Activated CD8-positive, alpha-beta memory T cell treated with anti-CD3 and anti-CD28 coated beads, Interleukin-2, amount 50 U/mL, for 1 hour (primary cell): ENCODE data around the gene MGAT5B.

ENCODE experiments used
- DNase-seq: peaks from one replicate; pipeline ENCODE4 v3.0.0-alpha.2; 2020; ENCODE audit errors: extremely low read depth

MGAT5B gene

DNA sequence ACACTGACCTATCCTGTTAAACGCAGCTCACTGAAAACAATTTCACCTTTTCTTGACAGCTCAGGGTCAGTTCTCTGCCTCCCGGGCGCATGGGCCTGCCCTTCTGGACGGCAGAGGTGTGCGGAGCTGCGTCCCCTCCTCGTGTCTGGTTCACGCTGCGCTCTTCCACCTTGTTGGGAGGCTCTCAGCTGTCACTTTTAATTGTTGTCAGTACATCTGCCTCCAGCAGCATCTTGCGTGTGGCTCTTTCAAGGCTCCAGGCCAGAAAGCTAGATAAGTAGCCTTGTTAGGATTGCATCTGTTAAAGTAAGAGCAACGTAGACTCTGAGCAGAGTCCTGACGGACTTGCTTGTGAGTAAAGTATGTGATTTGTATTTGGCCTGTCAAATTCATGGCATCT, 59.4 kb downstream of the MGAT5B start:
- DNase-seq = no peak

DNA sequence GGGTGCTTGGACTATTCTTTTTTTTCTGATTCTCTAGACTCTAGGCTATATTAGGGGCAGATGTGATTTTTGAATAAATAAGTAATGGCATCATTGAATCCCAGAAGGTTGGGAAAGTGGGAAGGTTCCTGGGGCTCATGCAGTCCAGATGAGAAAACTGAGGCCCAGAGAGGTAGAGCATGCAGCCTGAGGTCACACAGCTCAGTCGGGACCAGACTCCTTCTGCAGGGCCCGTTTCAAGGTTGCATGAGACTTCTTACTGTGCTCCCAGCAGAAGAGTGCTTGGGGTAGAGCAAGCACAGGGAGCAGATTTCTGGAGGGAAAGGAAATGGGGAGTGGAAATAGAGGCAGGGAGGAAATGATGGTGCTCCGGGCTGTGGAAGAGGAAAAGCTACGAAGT, 59.8 kb downstream of the MGAT5B start:
- DNase-seq = no peak

DNA sequence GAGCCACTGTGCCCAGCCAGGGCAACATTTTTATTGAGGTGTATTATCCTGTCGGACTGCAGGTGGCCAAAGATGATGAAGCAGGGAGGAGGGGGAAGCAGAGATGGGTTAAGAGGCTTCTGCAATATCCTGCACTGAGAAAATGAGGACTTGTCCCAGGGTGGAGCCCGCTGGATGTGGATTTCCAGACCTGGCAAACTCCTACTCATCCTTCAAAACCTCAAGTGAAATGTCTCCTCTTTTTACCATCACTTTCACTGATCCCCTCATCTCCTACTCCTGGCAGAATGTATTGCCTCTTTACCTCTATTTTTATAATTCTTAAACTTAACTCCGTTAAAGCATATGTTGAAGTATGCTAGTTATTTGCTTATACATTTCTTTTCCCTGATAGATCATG, 60.9 kb downstream of the MGAT5B start:
- DNase-seq = no peak

DNA sequence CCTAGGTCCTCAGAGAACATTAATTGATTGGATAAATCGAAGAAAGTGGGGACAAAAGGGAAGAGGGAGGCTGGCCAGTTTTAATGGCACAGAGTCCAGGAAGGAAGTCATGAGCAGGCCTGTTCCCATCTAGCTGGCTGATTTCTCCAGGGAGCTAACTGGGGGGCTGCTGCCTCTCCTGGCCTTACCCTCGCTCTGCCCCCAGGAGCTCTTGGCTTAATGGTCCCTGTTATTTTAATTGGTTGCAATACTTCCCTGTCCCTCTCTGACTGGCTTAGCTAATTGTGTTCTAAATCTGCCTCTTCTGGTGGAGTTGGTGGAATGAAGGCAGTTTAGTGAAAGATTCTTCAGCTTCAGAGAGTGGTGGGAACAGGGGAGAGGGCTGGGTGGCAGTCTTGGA, 61.4 kb downstream of the MGAT5B start:
- no peak for DNase-seq

DNA sequence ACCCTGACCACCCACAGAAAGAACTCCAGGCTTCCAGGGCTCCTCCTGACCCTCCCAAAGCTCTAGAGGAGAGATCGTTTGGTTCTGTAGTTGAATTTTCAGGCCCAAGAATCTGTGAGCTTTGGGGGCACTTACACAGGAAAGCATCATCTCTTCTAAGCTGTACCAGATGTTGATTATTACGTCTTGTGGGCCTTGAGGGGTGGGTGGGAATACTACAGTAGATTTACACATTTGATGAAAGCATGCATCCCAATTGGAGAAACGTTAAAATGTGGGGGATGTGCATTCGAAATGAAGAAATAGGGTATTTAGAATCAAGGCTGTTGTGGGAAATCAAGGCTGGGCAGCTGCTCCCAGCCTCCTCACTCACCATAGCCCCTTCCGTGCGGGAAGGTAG, 61.9 kb downstream of the MGAT5B start:
- no peak for DNase-seq

DNA sequence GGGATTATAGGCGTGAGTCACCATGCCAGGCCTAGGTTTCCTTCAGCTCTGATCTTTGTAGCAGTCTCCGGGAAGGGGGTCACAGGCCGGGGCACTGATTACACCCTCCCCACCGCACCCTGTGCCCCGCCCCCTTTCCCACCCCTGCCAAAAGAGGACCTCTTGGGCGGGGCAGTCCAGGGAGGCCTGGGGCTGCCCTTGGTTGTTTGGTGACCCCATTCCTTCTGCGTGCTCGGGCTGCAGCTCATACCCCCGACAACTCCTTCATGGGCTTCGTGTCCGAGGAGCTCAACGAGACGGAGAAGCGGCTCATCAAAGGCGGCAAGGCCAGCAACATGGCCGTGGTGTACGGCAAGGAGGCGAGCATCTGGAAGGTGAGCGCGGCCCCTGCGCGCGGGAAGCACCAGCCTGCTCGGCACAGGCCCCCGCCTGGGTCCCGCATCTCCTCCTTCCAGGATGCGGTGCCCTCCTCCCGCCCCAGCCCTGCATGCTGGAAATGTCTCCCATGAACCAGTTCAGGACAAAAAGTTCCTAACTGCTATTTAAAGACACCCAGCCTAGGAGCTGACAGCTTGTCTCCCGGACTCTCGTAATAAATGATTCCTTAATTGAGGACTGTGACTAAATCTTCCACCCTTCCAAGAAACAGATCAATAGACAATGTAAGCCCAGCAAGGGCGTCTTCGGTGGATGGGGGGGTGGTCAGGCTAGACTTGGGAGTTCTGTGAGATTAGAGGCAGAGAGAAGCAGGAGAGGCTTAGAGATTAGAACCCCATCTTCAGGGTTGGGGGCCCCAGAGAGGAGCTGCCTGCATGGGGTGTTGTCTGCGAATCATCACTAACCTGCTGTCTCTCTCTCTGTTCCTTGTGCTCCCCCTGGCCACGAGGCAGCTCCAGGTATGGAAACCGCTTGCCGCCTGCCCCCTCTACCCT, 64.5 kb downstream of the MGAT5B start:
- DNase-seq = no peak

DNA sequence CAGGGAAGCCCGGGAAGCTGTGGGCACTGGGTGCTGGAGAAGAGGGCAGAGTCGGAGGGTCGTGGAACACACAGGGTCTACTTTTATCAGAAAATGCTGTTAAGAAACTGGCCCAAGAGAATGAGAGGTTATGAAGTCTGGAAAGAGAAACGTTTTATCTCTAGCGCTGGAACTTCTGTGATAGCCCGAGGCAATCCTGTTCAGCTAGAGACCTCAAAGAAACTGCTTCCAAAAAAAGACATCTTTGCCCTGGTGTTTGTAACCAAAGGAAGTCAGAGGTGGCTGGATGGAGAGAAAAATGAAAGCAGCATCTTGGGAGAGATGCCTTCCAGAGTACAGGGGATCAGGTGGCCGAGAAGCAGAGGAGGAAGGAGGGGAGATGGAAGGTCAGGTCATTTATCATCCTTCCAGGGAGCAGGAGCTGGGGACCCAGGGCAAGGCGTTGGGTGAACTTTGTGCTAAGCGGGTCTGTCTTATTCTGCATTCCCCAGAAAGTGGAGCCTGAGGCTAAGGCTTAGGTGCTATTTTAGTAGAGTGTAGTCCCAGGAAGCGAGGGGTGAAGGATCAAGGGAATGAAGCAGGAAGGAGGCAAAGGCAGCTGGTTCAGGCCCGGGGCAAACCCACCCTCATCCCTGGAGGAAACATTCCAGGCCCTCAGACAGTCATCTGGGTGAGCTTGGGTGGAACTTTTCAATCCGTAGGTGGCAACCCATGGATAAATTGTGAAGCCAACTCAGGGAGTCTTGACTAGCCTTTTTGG, 66.5 kb downstream of the MGAT5B start:
- DNase-seq = no peak

DNA sequence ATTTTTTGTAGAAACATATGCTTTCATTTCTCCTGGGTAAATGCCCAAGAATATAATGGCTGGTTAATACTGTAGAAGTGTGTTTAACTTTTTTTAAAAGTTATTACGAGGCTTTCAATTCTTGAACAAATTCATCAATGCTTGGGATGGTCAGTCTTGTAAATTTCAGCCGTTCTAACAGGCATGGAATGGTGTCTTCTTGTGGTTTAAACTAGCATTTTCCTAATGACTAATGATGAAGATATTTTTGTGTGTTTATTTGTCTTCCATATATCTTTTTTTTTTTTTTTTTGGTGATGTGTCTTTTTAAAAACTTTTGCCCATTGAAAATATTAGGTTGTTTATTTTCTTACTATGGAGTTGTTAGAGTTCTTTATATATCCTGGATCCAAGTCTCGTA, 67.1 kb downstream of the MGAT5B start:
- DNase-seq = no peak

DNA sequence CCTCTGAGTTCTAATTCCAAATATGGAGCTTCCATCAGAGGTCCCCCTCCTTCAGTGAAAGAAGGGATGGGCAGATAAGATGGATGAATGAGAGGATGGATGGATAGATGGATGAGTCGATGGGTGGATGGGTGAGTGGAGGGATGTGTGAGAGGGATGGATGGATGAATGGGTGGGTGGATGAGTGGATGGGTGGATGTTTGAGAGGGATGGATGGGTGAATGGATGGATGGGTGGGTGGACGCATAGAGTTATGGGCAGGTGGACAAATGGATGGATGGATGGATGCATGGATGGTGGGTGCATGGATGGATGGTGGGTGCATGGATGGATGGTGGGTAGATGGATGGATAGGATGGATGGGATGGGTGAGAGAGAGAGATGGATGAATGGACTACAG, 69.0 kb downstream of the MGAT5B start:
- no peak for DNase-seq

DNA sequence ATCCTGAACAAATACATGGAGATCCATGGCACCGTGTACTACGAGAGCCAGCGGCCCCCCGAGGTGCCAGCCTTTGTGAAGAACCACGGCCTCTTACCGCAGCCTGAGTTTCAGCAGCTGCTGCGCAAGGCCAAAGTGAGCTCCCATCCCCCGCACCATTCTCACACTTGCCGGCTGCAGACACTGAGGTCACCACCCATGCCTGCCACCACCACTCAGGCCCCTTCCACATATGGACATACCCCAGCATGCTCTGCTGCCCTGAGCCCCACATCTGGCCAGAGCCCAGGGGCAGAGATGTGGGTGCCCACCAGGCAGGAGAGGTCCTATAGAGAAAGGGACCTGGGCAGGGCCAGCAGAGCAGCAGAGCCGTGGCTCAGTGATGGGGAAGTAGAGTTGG, 69.8 kb downstream of the MGAT5B start:
- DNase-seq = no peak

DNA sequence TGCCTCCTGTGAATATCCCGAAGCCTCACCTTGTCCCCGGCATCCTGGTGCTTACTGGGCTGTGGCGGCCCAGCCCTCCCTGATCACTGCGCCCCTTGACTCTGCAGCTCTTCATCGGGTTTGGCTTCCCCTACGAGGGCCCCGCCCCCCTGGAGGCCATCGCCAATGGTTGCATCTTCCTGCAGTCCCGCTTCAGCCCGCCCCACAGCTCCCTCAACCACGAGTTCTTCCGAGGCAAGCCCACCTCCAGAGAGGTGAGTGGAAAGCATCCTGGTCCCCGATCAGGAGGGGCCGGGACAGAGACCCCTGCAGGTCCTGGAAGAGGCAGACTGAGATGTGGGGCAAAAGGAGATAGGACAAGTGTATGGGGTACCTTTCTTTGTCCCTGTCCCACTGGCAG, 72.1 kb downstream of the MGAT5B start:
- no peak for DNase-seq

DNA sequence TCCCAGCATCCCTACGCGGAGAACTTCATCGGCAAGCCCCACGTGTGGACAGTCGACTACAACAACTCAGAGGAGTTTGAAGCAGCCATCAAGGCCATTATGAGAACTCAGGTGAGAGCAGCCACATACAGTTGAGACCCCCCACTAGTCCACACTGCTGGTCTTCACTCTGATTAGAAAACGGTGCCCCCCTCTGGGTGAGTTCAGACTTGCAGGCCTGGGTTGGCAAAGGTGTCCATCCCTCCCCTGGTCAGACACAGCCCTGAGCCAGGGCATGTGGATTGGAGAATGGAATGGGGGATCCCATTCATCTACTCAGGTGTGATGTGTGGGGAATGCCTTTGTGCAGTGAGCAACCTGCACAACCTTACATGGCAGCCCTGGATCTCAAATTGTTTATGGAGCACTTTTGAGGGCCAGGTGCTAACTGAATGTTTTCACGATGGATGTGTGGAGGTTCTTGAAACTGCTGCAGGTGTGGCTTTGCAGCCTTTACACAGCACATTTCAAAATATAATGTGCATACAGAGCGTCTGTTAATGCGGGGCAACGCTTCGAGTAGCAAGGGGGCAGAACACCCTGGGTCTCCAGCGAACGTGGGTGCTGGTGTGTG, 72.6 kb downstream of the MGAT5B start:
- DNase-seq = no peak

DNA sequence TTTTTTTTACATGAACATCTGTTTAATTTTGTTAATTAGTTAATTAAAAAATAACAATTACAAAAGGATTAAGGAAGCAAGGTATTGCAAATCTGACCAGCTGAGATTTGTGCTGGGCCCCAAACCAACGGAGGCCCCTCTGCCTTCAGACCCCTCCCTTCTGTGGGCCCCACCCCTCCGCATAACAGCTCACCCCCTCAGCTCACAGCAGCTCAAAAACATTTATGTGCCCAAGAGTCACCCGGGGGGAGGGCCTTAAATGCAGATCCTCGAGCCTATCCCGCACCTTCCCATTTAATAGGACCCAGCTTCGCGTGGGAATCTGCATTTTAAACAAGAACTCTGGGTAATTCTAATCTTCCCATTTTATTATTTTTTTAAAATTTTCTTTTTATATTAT, 75.0 kb downstream of the MGAT5B start:
- no peak for DNase-seq

DNA sequence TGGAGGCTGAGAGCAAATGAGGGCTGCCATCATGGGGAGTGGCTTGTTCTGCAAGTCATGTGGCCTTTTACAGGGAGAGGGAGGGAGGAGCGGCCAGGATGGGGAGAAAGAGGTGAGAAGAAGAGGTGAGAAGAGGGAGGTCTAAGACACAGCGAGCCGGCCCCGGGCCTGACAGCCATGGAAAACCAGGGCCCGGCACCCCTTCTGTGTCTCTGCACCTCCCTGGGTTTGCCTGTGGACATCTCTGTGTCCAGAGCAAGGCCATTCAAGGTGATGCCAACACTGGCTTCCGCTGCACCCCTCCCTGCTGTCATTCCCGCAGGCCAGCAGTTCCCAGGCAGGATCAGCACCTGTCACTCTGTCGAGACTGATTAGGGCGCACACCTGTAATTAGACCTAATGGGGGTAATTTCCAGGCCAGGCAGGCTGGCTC, 75.6 kb downstream of the MGAT5B start:
- DNase-seq = no peak

DNA sequence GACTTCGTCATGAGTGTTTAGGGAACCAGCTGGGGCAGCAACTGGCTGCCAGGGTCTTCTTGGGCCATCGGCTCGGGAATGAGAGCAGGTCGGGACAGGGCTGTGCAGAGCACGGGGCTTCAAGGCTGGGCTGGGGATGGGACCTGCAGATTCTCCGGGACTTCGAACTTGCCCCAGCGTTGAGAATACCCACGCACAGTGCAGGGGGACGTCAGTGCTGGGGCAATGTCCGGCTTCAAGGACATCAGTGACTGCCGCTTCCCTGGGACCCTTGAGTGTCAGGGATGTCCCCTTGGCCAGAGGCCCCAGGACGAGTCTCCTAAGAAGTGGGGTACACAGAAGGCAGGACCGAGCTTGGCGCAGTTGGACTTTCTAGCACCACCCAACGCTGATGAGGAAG, 76.3 kb downstream of the MGAT5B start:
- DNase-seq = no peak

DNA sequence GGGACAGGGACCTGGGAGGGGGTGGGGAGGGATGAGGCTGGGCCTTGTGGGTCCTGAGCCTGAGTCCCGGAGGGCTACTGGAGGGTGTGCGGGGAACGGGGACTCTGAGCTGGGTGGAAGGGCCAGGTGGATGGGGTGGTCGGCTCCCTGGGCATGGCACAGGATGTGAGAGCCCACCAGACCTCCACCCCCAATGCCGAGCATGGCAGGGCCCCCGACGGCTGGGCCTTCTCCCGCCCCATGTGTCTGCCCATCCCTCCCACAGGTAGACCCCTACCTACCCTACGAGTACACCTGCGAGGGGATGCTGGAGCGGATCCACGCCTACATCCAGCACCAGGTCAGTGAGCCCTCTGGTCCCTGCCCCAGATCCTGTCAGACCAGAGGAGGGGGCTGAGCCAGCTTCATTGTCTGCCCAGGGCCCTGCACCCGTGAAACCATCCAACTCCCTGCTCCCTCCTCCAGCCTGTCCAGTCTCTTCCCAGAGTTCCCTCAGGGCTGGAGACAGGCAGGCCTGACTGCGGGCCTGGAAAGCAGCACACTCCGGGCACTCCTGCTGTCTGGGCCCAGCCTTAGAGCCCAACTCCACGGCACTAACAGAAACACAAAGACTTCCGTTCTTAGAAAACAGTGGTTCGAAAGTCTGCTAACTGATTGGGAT, 78.0 kb downstream of the MGAT5B start:
- DNase-seq = no peak

DNA sequence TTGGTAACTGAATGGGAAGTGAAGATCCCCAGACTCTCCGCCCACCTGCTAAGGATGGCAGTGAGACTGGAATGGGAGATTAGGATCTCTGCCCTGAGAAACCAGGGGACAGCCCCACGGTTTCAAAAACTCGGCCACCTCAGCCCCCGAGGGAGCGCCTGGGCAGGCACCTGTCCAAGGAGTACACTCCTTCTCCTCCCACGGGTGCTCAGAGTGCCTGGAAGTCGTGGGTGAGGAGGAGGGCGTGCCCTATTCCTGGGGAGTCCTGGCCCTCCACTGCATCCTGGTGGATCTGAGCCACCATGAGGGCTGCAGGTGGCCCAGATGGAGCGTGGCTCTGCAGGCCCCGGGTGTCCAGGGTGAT, 78.5 kb downstream of the MGAT5B start:
- no peak for DNase-seq

DNA sequence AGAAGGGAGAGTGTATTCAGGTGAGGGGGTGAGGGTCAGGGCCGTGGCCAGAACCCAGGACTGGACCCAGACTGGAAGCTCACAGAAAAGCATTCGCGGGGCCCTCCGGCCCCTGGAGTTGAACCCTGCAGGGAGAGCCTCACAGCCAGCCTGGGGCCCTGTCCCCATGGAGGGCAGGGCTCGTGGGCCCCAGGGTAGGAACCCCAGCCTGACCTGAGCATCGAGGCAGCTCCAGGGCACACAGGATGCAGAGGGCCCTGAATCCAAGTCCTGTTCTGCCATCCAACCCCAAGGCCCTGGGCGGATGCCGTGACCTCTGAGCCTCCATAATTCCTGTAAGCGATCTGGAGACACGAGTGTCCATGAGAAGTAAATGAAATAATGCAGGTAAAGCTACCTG, 79.1 kb downstream of the MGAT5B start:
- DNase-seq = no peak

DNA sequence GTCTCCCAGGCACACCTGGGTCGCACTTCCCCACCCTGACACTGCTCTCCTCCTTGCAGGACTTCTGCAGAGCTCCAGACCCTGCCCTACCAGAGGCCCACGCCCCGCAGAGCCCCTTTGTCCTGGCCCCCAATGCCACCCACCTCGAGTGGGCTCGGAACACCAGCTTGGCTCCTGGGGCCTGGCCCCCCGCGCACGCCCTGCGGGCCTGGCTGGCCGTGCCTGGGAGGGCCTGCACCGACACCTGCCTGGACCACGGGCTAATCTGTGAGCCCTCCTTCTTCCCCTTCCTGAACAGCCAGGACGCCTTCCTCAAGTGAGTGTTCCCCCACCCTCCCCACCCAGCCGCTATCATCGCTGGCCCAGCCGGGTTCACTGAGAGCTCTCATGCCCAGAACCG, 79.6 kb downstream of the MGAT5B start:
- no peak for DNase-seq

DNA sequence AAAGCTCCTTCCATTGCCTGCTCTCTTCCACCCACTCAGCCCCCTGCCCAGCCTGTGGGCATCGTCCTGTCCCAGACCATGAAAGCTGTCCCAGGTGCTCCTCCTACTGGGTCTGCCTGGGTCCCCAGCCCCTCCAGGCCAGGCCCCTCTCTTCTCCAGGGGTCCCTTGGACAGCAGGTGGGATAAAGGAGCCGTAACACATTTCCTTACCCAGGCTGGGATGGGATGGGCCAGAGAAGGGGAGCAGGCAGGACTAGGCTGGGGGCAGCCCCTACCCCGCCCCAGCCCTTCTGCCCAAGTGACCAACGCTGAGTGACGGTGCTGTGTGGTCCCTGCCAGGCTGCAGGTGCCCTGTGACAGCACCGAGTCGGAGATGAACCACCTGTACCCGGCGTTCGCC, 80.1 kb downstream of the MGAT5B start:
- DNase-seq = no peak

DNA sequence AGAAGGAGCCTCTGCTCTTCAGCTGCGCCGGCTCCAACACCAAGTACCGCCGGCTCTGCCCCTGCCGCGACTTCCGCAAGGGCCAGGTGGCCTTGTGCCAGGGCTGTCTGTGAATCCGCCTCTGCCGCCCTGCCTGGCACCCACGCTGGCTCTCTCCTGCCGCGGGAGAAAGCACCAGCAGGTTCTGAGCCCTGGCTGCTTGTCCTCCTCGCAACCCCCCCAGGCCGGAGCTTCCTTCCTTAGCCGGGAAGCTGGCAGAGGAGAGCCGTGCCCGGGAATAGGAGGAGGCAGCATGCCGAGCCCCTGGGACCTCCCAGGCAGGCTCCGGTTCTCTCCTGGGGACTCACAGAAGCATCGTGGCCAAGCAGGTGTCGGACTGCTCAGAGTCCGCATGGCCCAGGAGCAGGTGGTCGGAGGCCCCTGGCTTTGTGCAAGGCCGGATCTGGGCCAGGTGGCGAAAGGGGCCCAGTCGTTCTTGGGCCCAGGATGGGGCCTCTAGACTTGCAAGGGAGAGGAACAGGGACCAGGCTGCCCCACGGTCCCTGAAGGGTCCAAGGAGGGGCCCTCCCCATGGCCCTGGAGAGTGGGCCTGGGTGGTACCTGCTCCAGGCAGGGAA, 80.6 kb downstream of the MGAT5B start:
- no peak for DNase-seq
